Tracheal epithelial cell (primary cell): Measurements from ENCODE around the gene TIGD2. TPM values are rescaled to one million over a fixed set of nuclear protein-coding genes. Genes with fewer than 3 reads are reported as not detected.

Source experiments
- total RNA-seq: library from RNA; depleted of rRNA; stranded (reverse); fragments of >200 nt; gene quantifications from 2 replicates; pipeline ENCODE4 v1.2.1, GENCODE V29; 2014

Gene TIGD2
- total RNA-seq: 6.7 and 8.5 TPM in 2 replicates

GRCh38 chr4:89110986-89111832 lies at the start of gene TIGD2:
Gene TIGD2 (plus strand): TSS chr4:89111533. CDS start chr4:89112975, 1,442 bp downstream.

Other genes with a start within 250 kb of the TIGD2 start
- 5.3 and 7.7 TPM in 2 replicates for gene FAM13A, start 54.3 kb upstream of the TIGD2 start, total RNA-seq
- under 0.01 TPM in 1 of 2 replicates, not detected in the other for gene GPRIN3, start 196.3 kb downstream of the TIGD2 start, total RNA-seq